Astrocyte of the cerebellum (primary cell): ENCODE results near the gene CENPT.

Experiments
- DNase-seq: peaks from one replicate; pipeline ENCODE4 v3.0.0-alpha.2; 2011; ENCODE audit warnings: low read depth
- H3K4me3 ChIP-seq: 2 replicates; pipeline ENCODE4 v1.5.1; 2011; ENCODE audit warnings: mild to moderate bottlenecking, low read depth, low read length, moderate library complexity
- in situ Hi-C: cut with HindIII; loops from 2 replicates; pipeline ENCODE4 v1.10.0; 2017; ENCODE audit warnings: low sequenced_read_pairs
- TF ChIP-seq, protein P1 (sequence below): IDR thresholded peaks from 2 replicates; pipeline ENCODE4 v1.5.1; 2012; ENCODE audit warnings: low read length, low read depth, moderate library complexity, mild to moderate bottlenecking; ENCODE audit errors: missing control alignments

Gene CENPT

DNA sequence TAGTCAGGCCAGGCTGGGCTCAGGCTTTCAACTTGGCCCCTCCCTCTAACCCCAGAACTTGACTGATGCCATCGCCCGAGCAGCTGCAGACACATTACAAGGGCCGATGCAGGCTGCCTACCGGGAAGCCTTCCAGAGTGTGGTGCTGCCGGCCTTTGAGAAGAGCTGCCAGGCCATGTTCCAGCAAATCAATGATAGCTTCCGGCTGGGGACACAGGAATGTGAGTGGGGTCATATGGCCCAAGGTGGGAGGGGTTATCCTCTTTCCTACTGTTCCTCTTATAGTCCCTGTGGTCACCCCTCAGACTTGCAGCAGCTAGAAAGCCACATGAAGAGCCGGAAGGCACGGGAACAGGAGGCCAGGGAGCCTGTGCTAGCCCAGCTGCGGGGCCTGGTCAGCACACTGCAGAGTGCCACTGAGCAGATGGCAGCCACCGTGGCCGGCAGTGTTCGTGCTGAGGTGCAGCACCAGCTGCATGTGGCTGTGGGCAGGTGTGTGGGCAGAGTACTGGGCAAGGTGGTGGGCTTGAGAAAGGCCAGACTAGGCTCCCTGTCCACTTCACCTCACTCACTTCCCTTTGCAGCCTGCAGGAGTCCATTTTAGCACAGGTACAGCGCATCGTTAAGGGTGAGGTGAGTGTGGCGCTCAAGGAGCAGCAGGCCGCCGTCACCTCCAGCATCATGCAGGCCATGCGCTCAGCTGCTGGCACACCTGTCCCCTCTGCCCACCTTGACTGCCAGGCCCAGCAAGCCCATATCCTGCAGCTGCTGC lies 35.1 kb upstream of the CENPT start:
- in situ Hi-C loops: no loop called here
- DNase-seq: no peak

DNA sequence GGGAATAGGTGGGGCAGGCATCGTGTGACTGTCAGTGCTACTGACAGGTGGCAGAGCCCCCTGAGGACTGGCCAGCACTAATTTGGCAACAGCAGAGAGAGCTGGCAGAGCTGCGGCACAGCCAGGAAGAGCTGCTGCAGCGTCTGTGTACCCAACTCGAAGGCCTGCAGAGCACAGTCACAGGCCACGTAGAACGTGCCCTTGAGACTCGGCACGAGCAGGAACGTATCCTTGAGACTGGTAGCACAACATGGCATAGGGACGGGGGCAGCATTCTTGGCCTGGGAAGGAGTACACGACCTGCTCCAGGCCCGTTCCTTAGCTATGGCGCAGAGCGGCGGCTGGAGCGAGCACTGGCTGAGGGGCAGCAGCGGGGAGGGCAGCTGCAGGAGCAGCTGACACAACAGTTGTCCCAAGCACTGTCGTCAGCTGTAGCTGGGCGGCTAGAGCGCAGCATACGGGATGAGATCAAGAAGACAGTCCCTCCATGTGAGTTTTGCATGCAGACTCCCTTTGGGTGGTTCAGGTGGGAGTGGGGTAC lies 34.2 kb upstream of the CENPT start:
- TF ChIP-seq, protein P1, sequence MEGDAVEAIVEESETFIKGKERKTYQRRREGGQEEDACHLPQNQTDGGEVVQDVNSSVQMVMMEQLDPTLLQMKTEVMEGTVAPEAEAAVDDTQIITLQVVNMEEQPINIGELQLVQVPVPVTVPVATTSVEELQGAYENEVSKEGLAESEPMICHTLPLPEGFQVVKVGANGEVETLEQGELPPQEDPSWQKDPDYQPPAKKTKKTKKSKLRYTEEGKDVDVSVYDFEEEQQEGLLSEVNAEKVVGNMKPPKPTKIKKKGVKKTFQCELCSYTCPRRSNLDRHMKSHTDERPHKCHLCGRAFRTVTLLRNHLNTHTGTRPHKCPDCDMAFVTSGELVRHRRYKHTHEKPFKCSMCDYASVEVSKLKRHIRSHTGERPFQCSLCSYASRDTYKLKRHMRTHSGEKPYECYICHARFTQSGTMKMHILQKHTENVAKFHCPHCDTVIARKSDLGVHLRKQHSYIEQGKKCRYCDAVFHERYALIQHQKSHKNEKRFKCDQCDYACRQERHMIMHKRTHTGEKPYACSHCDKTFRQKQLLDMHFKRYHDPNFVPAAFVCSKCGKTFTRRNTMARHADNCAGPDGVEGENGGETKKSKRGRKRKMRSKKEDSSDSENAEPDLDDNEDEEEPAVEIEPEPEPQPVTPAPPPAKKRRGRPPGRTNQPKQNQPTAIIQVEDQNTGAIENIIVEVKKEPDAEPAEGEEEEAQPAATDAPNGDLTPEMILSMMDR: no peak
- DNase-seq: no peak
- in situ Hi-C loops: no loop called here
- H3K4me3 ChIP-seq: no peak overlapping the region

More for the DNA sequence above, 35.1 kb upstream of the CENPT start:
- TF ChIP-seq, protein P1: no peak
- H3K4me3 ChIP-seq: no peak overlapping the region

DNA sequence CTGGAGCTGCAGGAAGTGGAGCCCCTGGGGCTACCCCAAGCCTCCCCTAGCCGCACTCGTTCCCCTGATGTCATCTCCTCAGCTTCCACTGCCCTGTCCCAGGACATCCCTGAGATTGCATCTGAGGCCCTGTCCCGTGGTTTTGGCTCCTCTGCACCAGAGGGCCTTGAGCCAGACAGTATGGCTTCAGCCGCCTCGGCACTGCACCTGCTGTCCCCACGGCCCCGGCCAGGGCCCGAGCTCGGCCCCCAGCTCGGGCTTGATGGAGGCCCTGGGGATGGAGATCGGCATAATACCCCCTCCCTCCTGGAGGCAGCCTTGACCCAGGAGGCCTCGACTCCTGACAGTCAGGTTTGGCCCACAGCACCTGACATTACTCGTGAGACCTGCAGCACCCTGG lies 33.1 kb upstream of the CENPT start:
- no peak overlapping the region for H3K4me3 ChIP-seq
- TF ChIP-seq, protein P1: no peak
- in situ Hi-C loops: no loop called here
- no peak for DNase-seq

DNA sequence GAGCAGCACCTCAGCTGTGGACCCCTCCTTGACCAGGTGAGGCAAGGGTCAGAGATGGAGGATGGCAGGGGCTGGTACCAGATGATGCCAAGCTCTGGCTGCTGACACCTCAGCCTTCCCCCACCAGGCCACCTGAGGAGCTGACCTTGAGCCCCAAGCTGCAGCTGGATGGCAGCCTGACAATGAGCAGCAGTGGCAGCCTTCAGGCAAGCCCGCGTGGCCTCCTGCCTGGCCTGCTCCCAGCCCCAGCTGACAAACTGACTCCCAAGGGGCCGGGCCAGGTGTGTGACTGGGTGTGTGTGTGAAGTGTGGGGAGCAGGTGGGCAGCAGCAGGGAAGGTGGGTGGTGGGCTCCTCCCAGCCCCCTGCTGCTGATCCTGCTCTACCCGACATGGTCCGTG lies 32.4 kb upstream of the CENPT start:
- no peak overlapping the region for H3K4me3 ChIP-seq
- TF ChIP-seq, protein P1: no peak
- DNase-seq: no peak
- in situ Hi-C loops: no loop called here

DNA sequence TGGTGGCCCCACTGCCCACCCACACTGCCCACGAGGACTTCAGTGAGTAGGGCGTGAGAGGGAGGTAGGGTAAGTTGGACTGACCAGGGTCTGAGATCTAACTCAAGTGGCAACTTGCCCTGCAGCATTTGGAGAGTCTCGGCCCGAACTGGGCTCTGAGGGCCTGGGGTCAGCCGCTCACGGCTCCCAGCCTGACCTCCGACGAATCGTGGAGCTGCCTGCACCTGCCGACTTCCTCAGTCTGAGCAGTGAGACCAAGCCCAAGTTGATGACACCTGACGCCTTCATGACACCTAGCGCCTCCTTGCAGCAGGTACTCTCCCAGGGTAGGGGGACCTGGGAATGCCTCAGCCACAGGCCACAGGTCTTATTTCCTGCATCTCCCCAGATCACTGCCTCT lies 32.0 kb upstream of the CENPT start:
- DNase-seq: no peak
- no peak overlapping the region for H3K4me3 ChIP-seq
- in situ Hi-C loops: no loop called here
- TF ChIP-seq, protein P1: no peak

DNA sequence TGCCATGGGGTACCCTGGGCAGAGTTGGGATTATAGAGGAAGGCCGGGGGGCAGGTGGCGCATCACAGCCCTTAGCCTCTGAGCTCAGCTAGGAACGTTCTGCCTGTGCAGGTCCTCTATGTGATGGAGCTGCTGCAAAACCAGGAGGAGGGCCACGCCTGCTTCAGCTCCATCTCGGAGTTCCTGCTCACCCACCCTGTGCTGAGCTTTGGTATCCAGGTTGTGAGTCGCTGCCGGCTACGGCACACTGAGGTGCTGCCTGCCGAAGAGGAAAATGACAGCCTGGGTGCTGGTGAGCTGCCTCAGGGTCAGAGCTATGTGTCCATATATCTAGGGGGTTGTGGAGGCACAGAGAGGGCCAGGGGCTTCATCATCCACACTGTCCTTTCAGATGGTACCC lies 31.4 kb upstream of the CENPT start:
- TF ChIP-seq, protein P1: no peak
- in situ Hi-C loops: no loop called here
- H3K4me3 ChIP-seq: no peak overlapping the region
- no peak for DNase-seq
